Activated T-cell treated with anti-CD3 and anti-CD28 coated beads for 1 hour (primary cell): ENCODE measurements around the gene TOPBP1.
A peak's percentile ranks its signal among the peaks of the same experiment; 100 is the strongest.
"Not testable (repeated sequence)": the region's sequence is repeated elsewhere in the genome, so short reads cannot be mapped to it uniquely, and the experiment has no call there.

ENCODE experiments used
- DNase-seq: peaks from one replicate; pipeline ENCODE4 v3.0.0-alpha.2; 2020; ENCODE audit warnings: low read depth

Gene TOPBP1

DNA sequence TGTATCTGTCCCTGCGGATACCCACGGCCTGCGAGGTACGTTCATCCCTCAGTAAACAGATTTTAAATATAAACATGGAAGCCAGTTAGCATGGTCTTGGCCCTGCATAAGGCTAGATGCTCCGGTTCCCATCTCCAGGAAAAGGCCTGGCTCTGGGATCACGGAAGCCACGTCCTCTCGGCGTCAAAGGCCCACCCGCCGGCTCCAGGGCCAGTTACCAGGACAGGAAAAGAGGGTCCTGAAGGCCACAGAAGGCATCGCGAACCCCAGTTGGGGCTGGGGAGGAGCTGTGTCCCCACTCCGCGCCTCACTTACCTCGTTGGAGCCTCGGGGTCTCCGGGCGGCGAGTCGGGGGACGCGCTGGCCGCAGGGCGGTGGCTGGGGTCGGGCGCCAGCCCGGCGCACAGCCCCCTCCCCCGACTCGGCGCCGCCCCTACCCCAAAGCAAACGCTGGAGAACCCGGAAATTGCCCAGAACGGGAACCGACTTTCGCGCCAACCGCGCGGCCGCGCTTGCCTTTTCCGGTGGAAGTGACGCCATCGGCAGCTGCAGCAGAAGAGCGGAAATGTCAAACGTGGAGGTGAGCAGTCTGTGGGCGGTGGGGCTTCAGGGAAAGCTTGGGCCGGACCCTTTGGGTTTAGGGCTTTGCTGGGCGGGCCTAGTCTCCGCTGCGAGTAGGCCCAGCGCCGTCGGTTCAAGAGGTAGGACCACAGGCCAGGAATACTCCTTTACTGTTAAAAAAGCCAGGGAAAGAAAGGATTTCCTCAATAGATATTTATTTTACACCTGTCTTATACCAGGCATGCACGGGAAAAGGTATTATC, at the start of gene TOPBP1:
TOPBP1 (minus strand) TSS at position 488 of the 824 bp plus-strand sequence. CDS start 814 bp downstream, outside the sequence.
- peak; percentile 70 for DNase-seq

GRCh38 chr3:133711013-133711412, 49.3 kb upstream of the TOPBP1 start:
- DNase-seq, result no peak

GRCh38 chr3:133709139-133709750, 47.5 kb upstream of the TOPBP1 start:
- no peak for DNase-seq

DNA sequence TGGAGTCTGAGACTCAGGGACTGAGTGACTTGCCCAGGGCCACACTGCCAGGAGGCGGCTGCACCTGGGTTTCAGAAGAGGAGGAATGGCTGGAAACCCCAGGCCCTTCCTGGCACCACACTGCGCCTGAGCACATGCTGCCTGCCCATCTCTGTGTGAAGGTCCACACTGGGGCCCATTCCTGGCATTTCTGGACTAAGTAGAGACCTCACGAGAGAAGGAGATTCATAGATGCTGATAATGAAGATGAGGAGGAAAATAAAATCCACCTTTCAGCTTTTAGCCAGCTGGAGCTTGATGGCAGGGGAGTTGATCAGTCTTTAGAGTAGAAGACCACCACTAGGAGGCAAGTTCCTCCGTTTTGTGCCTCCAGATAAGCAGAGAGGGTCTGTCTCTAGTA, 44.3 kb upstream of the TOPBP1 start:
- DNase-seq, result no peak

- DNase-seq, result no peak
These were observed 42.2 kb upstream of the TOPBP1 start for GRCh38 chr3:133703915-133704314.

DNA sequence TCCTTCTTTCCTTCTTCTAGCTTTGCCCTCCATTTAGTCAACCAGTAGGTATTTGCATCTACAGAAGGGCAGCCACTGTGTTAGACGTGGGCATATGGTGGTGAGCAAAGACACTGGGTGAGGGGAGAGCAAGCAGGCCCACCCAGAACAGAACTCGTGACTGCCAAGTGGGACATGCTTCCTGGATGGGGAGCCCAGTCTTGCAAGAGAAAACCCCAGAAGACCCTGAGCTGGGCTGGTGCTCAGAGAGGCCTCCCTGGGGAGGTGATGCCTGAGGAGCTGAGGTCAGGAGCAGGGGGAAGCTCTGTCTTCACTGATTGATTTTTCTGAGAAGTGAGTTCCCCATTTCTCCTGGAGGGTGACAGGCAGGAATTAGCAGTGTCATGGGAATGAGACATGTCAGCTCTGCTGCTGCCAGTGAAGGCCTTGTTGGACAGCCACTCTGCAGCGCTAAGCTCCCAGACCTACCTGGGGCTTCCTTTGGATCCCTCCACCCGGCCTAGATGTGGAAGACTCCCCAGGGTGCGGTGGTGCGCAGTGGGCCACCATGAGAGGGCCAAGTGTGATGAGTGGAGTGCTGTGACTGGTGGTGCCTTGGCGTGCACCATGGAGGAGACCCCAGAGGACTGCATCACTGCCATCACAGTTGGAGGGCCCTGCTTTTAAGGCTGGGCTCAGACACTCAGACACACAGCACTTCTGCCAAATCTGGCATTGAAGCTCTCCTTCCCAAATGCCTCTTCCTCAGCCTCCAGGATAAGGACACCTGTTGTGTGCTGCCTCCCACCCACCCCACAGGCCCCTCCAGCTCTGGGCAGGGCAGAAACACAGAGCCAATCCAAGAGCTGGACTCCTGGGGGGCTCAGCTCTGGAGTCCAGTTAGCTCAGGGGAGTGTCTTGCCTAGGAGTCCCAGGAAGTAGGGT, 40.0 kb upstream of the TOPBP1 start:
- DNase-seq, result no peak

DNA sequence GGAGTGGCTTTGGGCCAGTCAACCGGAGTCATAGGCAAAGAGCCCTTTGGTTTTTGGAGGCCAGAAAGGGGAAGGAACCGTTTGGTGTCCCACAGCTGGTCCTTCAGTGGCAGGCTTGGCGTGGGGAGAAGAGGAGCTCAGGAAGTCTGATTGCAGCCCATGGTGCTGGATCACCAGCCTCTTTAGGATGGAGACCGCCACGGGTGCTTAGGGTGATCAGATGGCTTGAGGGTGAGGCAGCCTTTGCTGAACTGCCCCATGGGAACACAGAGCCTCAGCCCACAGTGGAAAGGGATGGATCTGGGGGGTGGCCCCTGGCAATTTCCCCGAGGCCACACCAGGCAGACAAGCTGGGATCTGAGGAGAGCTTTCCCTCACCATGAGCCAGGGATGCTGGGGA, 38.6 kb upstream of the TOPBP1 start:
- DNase-seq, result no peak

DNA sequence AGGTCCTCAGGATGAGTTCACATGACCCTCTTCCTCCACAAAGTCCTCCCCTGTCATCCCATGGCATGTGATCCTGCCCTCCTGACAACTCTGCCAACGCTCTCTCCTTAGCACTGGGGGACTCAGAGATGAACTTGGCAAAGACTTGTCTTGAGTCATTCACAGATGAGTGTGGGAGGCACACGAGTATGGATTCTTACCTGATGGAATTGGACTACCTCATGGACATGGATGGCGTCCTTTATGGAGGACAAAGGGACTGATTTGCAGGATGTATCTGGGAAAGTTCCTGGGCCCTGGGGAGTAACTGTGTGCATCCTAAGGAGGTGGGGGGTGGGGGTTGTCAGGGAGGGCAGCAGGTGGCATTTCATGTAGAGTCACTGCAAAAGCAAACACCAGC, 38.2 kb upstream of the TOPBP1 start:
- no peak for DNase-seq

DNA sequence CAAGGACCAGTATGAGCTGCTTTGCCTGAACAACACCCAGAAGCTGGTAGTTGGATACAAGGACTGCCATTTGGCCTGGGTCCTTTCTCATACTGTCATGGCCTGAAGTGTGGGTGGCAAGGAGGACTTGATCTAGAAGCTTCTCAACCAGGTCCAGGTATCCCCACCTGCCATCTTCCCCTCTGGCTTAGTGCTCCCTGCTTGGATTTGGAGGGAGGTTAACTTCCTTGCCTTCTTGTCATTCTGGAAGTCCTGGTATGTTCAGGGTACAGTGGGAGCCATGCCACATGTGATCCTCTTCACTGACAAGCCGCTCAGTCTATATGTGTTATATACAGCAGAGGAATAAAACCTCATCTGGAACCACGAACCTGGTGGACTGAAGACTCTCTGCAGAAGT, 37.7 kb upstream of the TOPBP1 start:
- no peak for DNase-seq

- no peak for DNase-seq
These were observed 36.2 kb upstream of the TOPBP1 start for GRCh38 chr3:133697960-133698359.

GRCh38 chr3:133695560-133696171, 33.9 kb upstream of the TOPBP1 start:
- no peak for DNase-seq

GRCh38 chr3:133694288-133695268, 32.8 kb upstream of the TOPBP1 start:
- DNase-seq, result no peak

GRCh38 chr3:133693821-133694220, 32.1 kb upstream of the TOPBP1 start:
- no peak for DNase-seq

DNA sequence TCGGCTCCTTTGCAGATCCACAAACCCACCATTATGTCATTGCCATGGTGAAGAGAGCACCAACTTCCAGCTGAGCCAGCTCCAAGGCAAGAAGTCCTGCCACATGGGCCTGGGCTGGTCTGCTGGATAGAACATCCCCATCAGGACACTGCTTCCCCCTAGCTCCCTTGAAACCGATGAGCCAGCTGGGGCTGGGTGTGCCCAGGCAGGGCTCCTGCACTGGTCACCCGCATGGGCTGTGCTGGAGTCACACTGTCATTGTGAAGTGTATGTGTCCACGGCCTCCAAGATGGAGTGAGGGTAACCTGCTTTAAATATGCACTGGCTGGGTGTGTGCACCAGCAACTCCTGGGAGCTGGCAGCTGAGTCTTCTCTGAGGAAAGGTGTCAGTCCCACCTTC, 31.0 kb upstream of the TOPBP1 start:
- no peak for DNase-seq

GRCh38 chr3:133691273-133692107, 29.7 kb upstream of the TOPBP1 start:
- DNase-seq, result no peak

- DNase-seq, result not testable (repeated sequence)
These were observed 16.3 kb upstream of the TOPBP1 start for GRCh38 chr3:133677993-133678392.

DNA sequence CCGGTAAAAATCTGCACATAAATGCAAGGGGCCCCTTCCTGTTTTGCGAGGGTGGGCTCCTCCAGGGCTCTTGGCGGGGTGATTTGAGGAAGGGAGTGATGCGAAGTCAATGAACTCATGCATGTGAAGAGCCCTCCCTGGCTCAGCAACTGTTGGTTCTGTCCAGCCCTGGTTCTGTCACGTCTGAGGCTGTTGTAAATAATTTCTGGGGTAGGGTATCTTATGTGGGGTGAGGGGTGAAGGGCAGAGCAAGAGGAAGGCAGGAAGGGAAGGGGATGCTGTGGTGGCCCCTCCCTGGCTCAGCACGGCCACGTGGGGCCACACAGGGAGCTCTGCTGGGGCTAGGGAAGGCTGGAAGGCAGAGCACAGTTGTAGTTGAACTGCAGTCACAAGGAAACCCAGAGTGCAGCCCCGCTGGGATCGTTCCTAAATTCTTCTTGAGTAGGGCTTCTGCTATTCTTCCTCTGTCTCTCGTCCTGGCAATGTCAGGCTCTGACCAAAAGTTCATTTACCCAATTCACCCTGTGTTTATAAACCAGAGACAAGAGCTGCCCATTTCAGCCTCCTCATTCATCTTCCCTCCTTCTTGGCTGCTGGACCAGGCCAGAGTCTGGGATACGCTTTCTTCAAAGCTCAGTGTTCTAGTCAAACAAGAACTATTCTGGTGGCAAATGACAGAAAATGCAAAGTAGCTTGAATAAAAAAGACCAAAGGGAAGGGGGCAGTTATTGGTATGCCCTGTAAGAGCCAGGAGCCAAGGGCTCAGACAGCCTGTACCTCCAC, 14.8 kb upstream of the TOPBP1 start:
- no peak for DNase-seq

- no peak for DNase-seq
These were observed 14.0 kb upstream of the TOPBP1 start for GRCh38 chr3:133675631-133676335.
